RWPE2 (cell line): ENCODE data around the gene ACP2.
A peak's percentile ranks its signal among the peaks of the same experiment; 100 is the strongest.

Experiments used
- ATAC-seq: fragments of 200-7000 bp; cut with Tn5 transposase; 3 replicates; pipeline ENCODE4 v1.9.1; 2021; ENCODE audit warnings: low read depth
- DNase-seq: peaks from one replicate; pipeline ENCODE4 v3.0.0-alpha.2; 2020; ENCODE audit warnings: low spot score
- H3K27ac ChIP-seq: fragments of 450-650 bp; 2 replicates; pipeline ENCODE4 v1.5.1; 2017; ENCODE audit warnings: mild to moderate bottlenecking; ENCODE audit not compliant: poor library complexity, severe bottlenecking
- H3K27me3 ChIP-seq: fragments of 250-450 bp; sonication (Bioruptor Pico); 2 replicates; pipeline ENCODE4 v1.5.1; 2021; ENCODE audit warnings: mild to moderate bottlenecking, moderate library complexity; ENCODE audit not compliant: insufficient read depth, poor library complexity, severe bottlenecking
- H3K36me3 ChIP-seq: fragments of 250-450 bp; sonication (Bioruptor Pico); 2 replicates; pipeline ENCODE4 v1.5.1; 2020; ENCODE audit warnings: low read depth, mild to moderate bottlenecking, moderate library complexity
- H3K4me1 ChIP-seq: fragments of 250-450 bp; sonication (Bioruptor Pico); 2 replicates; pipeline ENCODE4 v1.5.1; 2021; ENCODE audit warnings: mild to moderate bottlenecking, moderate library complexity; ENCODE audit not compliant: insufficient read depth, poor library complexity, severe bottlenecking
- H3K4me3 ChIP-seq: fragments of 250-450 bp; sonication (Bioruptor Pico); 2 replicates; pipeline ENCODE4 v1.5.1; 2021; ENCODE audit warnings: mild to moderate bottlenecking, moderate library complexity; ENCODE audit not compliant: severe bottlenecking
- H3K9me3 ChIP-seq: fragments of 250-450 bp; sonication (Bioruptor Pico); 2 replicates; pipeline ENCODE4 v1.5.1; 2021; ENCODE audit warnings: mild to moderate bottlenecking, moderate library complexity; ENCODE audit not compliant: severe bottlenecking
- TF ChIP-seq, protein P1 (sequence below): fragments of 450-650 bp; IDR thresholded peaks from one replicate; pipeline ENCODE4 v1.5.1; 2017; ENCODE audit warnings: mild to moderate bottlenecking, moderate library complexity; ENCODE audit not compliant: poor library complexity, severe bottlenecking

The ACP2 gene

DNA sequence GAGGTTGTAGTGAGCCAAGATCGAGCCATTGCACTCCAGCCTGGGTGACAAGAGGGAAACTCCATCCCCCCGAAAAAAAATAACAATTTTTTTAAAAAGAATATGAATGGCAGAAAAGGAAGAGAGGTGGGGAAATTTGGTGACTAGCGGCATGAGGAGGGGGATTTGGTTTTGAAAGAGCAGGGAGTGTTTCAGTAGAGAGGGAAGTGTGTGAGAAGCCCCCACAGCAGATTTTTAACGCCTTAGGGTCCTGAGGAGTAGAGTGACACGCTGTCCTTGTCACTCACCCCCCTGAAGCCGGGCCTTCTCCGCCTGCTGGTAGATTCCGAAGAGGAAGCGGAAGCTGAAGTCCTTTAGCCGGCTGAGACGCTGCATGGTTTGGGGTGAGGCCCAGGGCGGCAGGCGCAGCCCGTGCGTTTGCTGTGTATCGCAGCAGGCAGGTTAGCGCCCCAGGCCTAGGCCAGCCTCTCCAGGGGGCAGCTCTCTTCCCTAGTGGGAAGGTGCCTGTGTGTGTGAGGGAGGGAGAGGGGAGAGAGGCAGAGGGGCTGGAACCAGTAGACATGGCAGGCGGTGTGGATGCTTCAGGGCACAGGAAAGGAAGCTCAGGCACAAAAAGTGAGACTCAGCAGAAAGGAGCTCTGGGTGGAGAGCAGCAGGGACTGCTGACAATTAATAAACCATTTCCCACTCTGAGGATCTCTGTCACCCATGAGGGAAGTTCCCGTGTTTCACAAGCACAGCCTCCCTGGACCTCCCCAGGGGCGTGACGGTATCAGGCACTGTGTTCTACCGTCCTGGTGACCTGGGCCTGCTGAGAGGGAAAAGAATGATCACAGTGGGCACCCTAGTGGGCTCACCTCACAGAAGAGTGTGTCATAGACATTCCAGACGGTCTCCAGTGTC, 3.9 kb downstream of the ACP2 start:
- no peaks in the 10 kb centered on the region for H3K9me3 ChIP-seq
- no peaks in the 10 kb centered on the region for H3K4me1 ChIP-seq
- H3K27ac ChIP-seq: no peak overlapping the region
- DNase-seq (no peak), ATAC-seq (no peak)
- H3K27me3 ChIP-seq: no peaks in the 10 kb centered on the region
- peaks cover 67% of the 10 kb centered on the region for H3K36me3 ChIP-seq
- TF ChIP-seq, protein P1, sequence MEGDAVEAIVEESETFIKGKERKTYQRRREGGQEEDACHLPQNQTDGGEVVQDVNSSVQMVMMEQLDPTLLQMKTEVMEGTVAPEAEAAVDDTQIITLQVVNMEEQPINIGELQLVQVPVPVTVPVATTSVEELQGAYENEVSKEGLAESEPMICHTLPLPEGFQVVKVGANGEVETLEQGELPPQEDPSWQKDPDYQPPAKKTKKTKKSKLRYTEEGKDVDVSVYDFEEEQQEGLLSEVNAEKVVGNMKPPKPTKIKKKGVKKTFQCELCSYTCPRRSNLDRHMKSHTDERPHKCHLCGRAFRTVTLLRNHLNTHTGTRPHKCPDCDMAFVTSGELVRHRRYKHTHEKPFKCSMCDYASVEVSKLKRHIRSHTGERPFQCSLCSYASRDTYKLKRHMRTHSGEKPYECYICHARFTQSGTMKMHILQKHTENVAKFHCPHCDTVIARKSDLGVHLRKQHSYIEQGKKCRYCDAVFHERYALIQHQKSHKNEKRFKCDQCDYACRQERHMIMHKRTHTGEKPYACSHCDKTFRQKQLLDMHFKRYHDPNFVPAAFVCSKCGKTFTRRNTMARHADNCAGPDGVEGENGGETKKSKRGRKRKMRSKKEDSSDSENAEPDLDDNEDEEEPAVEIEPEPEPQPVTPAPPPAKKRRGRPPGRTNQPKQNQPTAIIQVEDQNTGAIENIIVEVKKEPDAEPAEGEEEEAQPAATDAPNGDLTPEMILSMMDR: no peak
- no peak overlapping the region for H3K4me3 ChIP-seq

DNA sequence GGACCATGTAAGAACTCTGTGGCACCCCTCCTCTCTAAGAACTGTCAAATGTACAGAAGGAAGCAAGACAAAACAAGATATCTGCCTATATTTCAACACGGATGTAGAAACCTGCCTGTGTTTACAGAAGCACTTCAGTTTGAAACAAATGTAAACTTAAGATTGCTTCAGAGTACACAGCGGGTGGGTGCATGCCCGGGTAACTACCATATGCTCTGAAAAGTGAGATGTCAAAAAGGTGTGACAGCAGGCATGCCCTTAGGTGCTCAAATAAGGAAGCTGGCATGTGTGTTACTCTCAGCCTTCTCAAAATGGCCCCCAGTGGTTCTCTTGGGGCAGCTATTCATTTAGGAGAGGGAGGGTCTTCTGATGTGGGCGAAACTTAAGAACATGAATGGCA, 5.2 kb downstream of the ACP2 start:
- Histone ChIP-seq H3K36me3 (peaks cover 80% of the 10 kb centered on the region), H3K27me3 (no peaks in the 10 kb centered on the region), H3K4me3 (no peak overlapping the region), H3K9me3 (no peaks in the 10 kb centered on the region), H3K27ac (no peak overlapping the region), H3K4me1 (no peaks in the 10 kb centered on the region)
- DNase-seq (no peak), ATAC-seq (peak; percentile 7; the same call in 1 of the 3 replicates)
- TF ChIP-seq, protein P1: no peak

DNA sequence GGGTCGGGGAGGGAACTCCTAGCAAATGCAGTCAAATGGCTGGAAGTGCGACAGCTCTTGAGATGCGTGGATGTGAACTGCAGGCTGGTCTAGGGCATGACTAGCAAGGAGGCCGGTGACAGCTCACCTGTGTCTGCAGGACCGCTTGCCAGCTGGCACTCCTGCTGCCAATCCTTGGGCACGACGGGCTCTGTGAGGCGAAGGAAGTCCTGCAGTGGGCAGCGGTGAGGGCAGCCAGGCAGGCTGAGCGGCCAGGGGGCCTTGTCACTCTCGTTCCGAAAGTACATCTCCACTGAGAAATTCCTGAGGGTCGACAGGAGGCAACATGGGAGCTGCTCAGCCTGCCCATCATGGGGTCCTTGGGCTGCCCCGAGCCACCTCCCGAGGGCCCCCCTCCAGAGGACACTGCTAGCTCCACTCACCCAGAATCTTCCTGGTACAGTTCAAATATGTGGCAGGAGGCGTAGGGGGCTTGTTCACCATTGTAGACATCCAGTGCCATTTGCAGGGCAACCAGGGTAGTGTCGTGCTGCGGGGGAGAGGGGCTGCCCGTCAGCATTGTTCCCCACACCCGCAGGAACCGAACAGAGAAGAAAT, 5.9 kb downstream of the ACP2 start:
- H3K4me3 ChIP-seq: no peak overlapping the region
- TF ChIP-seq, protein P1: no peak
- peak; percentile 8; the same call in 1 of the 3 replicates for ATAC-seq
- no peak overlapping the region for H3K27ac ChIP-seq
- H3K9me3 ChIP-seq: no peaks in the 10 kb centered on the region
- no peak for DNase-seq
- H3K27me3 ChIP-seq: no peaks in the 10 kb centered on the region
- H3K4me1 ChIP-seq: no peaks in the 10 kb centered on the region
- peaks cover 84% of the 10 kb centered on the region for H3K36me3 ChIP-seq

DNA sequence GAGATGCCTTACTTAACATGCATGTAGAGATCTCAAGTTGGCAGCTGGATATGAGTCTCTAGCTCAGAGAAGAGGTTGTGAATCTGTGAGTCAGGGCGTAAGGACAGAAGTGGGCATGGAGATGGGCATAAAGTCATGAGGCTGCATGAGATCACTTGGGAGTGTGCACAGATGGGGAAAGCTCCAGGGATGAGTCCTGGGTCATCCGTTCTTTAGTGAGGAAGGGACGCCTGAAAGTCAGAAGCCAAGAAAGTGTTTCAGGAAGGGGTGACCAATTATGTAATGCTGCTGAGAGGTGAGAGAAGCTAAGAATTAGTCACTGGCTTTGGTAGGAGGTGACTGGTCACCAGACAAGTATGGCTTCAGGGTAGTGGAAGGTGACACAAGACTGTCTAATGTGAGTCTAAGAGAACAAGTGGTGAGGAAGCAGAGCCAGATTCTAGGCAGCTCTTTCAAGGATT, 6.7 kb downstream of the ACP2 start:
- ATAC-seq (no peak), DNase-seq (no peak)
- Histone ChIP-seq H3K4me1 (no peaks in the 10 kb centered on the region), H3K27me3 (no peaks in the 10 kb centered on the region), H3K4me3 (no peak overlapping the region), H3K36me3 (peaks cover 80% of the 10 kb centered on the region), H3K9me3 (no peaks in the 10 kb centered on the region), H3K27ac (no peak overlapping the region)
- TF ChIP-seq, protein P1: no peak
